K562 (cell line): Measurements from ENCODE around the gene RUVBL1. TPM values are rescaled to one million over a fixed set of nuclear protein-coding genes. Genes with fewer than 3 reads are reported as not detected.
A peak's percentile ranks its signal among the peaks of the same experiment; 100 is the strongest.

Experiments
- BRD4 ChIP-seq: fragments of 200-600 bp; sonication (generic); IDR thresholded peaks from 2 replicates; pipeline ENCODE4 v1.6.1; 2017; ENCODE audit warnings: inconsistent platforms
- E2F4 ChIP-seq: sonication (generic); formaldehyde crosslinking; IDR thresholded peaks from 2 replicates; pipeline ENCODE4 v1.8.0; 2022; ENCODE audit warnings: mild to moderate bottlenecking, low read depth, missing genetic modification reagents
- HES1 ChIP-seq: fragments of 450-650 bp; IDR thresholded peaks from 2 replicates; pipeline ENCODE4 v1.6.1; 2016; ENCODE audit warnings: low read depth, mild to moderate bottlenecking, moderate library complexity
- MNT ChIP-seq, 2 experiments: fragments of 450-650 bp; conservative IDR thresholded peaks; 2 replicates each; pipeline ENCODE4 v1.6.1; 2017; ENCODE audit warnings: mild to moderate bottlenecking in 2 of 2, moderate library complexity in 2 of 2
- MTA3 ChIP-seq: fragments of 450-650 bp; formaldehyde crosslinking; IDR thresholded peaks from 2 replicates; pipeline ENCODE4 v1.6.1; 2017; ENCODE audit warnings: mild to moderate bottlenecking, borderline replicate concordance
- NR2C1 ChIP-seq, 2 experiments: fragments of 450-650 bp; IDR thresholded peaks; 2 replicates each; pipeline ENCODE4 v1.6.1; 2017; ENCODE audit warnings: mild to moderate bottlenecking in 2 of 2, antibody characterized with exemption in 1 of 2, inconsistent platforms in 1 of 2, missing compliant biosample characterization in 1 of 2, missing genetic modification characterization in 1 of 2
- RBBP5 ChIP-seq: fragments of 200-600 bp; sonication (generic); IDR thresholded peaks from 2 replicates; pipeline ENCODE4 v1.6.1; 2012; ENCODE audit warnings: borderline replicate concordance, mild to moderate bottlenecking, low read length, control low read depth, inconsistent platforms; ENCODE audit not compliant: insufficient read depth, poor library complexity, severe bottlenecking
- SP1 ChIP-seq: sonication (generic); formaldehyde crosslinking; IDR thresholded peaks from 2 replicates; pipeline ENCODE4 v1.8.1; 2022; ENCODE audit warnings: mild to moderate bottlenecking, missing genetic modification reagents
- SRSF1 ChIP-seq: fragments of 200-400 bp; formaldehyde crosslinking; IDR thresholded peaks from 2 replicates; pipeline ENCODE4 v1.6.1; 2017; ENCODE audit warnings: mild to moderate bottlenecking, low read depth, low read length, moderate library complexity
- TOE1 ChIP-seq, 2 experiments: fragments of 450-650 bp in 1 of 2; sonication (generic) in 1 of 2; formaldehyde crosslinking in 1 of 2; IDR thresholded peaks; 2 replicates each; pipeline versions ENCODE4 v1.7.1 to v1.8.0; 2016 to 2022; ENCODE audit warnings: borderline replicate concordance in 2 of 2, mild to moderate bottlenecking in 2 of 2, antibody characterized with exemption in 1 of 2, inconsistent platforms in 1 of 2, low read depth in 1 of 2, missing genetic modification reagents in 1 of 2, moderate library complexity in 1 of 2
- ZBTB5 ChIP-seq: fragments of 450-650 bp; IDR thresholded peaks from 2 replicates; pipeline ENCODE4 v1.6.1; 2017; ENCODE audit warnings: antibody characterized with exemption
- ZNF121 ChIP-seq: sonication (generic); formaldehyde crosslinking; conservative IDR thresholded peaks from 2 replicates; pipeline ENCODE4 v1.8.0; 2022; ENCODE audit warnings: missing genetic modification reagents
- ZNF24 ChIP-seq: fragments of 450-650 bp; IDR thresholded peaks from 2 replicates; pipeline ENCODE4 v1.6.1; 2016
- ZNF280B ChIP-seq: fragments of 250-450 bp; sonication (Bioruptor Pico); IDR thresholded peaks from 2 replicates; pipeline ENCODE4 v1.5.1; 2021; ENCODE audit warnings: mild to moderate bottlenecking
- ZNF384 ChIP-seq: IDR thresholded peaks from 2 replicates; pipeline ENCODE4 v1.6.1; 2012; ENCODE audit warnings: low read depth, low read length, improper control_type of control experiment
- ZNF444 ChIP-seq: fragments of 250-450 bp; sonication (Bioruptor Pico); IDR thresholded peaks from 2 replicates; pipeline ENCODE4 v1.4.0; 2020; ENCODE audit warnings: mild to moderate bottlenecking, moderate library complexity
- polyA plus RNA-seq, 8 experiments: library from polyadenylated mRNA; depleted of rRNA in 4 of 8; stranded (reverse) in 5 of 8; unstranded in 3 of 8; fragments of >200 nt; fragmentation: Nextera tagmentation in 2 of 8; fragmentation: Illumina TruSeq in 1 of 8; extraction: Ambion mirVana in 2 of 8; extraction: Trizol in 1 of 8; gene quantifications; 2 replicates each; pipeline versions ENCODE4 v1.2.1 to v1.2.3, GENCODE V29; 2011 to 2014; ENCODE audit warnings: inconsistent platforms in 1 of 8, missing spikeins in 1 of 8
- total RNA-seq, 7 experiments: library from RNA; depleted of rRNA in 6 of 7; stranded (reverse); fragments of >200 nt in 6 of 7; fragmentation: Illumina TruSeq in 2 of 7; extraction: Trizol in 2 of 7; gene quantifications; 2 replicates each; pipeline versions ENCODE4 v1.2.1 to v1.2.3, GENCODE V29; 2011 to 2021; ENCODE audit warnings: low replicate concordance in 1 of 7
- TF ChIP-seq, protein P1 (sequence below): fragments of 250-450 bp; sonication (Bioruptor Pico); IDR thresholded peaks from 2 replicates; pipeline ENCODE4 v1.5.0; 2022; ENCODE audit warnings: mild to moderate bottlenecking

RUVBL1 gene
- total and polyA plus RNA-seq, 9 of the 15 experiments (the other 6 are each of a cell fraction or from before 2014, with no cell fraction given) = 20.7 to 147 (median 113) TPM

- no peak for TF ChIP-seq HES1
- no peak for TF ChIP-seq ZBTB5
- TF ChIP-seq NR2C1 (IDR thresholded peaks at IDR 0.05) = peak; percentile 71; the same call in 1 of the 2 replicates
- TF ChIP-seq NR2C1 (tag; IDR thresholded peaks at IDR 0.05) = peak; percentile 85
- no peak for TF ChIP-seq ZNF384
- no peak for TF ChIP-seq E2F4 (CRISPR knock-in tag)
- TF ChIP-seq, protein P1, sequence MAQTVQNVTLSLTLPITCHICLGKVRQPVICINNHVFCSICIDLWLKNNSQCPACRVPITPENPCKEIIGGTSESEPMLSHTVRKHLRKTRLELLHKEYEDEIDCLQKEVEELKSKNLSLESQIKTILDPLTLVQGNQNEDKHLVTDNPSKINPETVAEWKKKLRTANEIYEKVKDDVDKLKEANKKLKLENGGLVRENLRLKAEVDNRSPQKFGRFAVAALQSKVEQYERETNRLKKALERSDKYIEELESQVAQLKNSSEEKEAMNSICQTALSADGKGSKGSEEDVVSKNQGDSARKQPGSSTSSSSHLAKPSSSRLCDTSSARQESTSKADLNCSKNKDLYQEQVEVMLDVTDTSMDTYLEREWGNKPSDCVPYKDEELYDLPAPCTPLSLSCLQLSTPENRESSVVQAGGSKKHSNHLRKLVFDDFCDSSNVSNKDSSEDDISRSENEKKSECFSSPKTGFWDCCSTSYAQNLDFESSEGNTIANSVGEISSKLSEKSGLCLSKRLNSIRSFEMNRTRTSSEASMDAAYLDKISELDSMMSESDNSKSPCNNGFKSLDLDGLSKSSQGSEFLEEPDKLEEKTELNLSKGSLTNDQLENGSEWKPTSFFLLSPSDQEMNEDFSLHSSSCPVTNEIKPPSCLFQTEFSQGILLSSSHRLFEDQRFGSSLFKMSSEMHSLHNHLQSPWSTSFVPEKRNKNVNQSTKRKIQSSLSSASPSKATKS = no peak
- no peak for TF ChIP-seq SRSF1
- TF ChIP-seq MNT (conservative IDR thresholded peaks at IDR 0.05) = peak in 1 of 2 experiments; percentile 48; a peak in 2 of 4 replicates
- TF ChIP-seq ZNF444 (CRISPR knock-in tag) = no peak
- no peak for TF ChIP-seq SP1 (CRISPR knock-in tag)
- TF ChIP-seq MTA3 = no peak; the same call in 1 of the 2 replicates
- TF ChIP-seq ZNF24 = no peak
- TF ChIP-seq ZNF121 (CRISPR knock-in tag) = no peak
- peak; percentile 59; the same call in 1 of the 2 replicates for TF ChIP-seq TOE1 (IDR thresholded peaks at IDR 0.05; ENCODE audit: borderline replicate concordance)
- TF ChIP-seq TOE1 (CRISPR knock-in tag; IDR thresholded peaks at IDR 0.05; ENCODE audit: borderline replicate concordance, low read depth) = no peak
- no peak for TF ChIP-seq ZNF280B (CRISPR knock-in tag)
- no peak for TF ChIP-seq BRD4
- TF ChIP-seq RBBP5 = no peak
These were observed 43.1 kb downstream of the RUVBL1 start (continued) for GRCh38 chr3:128080323-128081080.
